Lung (tissue), 12 donors: ENCODE results near the gene ABR. TPM values are rescaled to one million over a fixed set of nuclear protein-coding genes. Genes with fewer than 3 reads are reported as not detected.

Experiments
- ATAC-seq: fragments of 200-7000 bp; cut with Tn5 transposase; one replicate; pipeline ENCODE4 v1.9.1; 2020; ENCODE audit warnings: moderate number of reproducible peaks; ENCODE audit not compliant: insufficient read depth, low FRiP score
- DNase-seq, 3 donors: peaks; one replicate each; pipeline ENCODE4 v3.0.0-alpha.2; 2013 to 2017
- H3K27ac ChIP-seq, 2 donors: one replicate each; pipeline ENCODE4 v1.5.1; 2013; ENCODE audit warnings: mild to moderate bottlenecking in 2 of 2, moderate library complexity in 2 of 2, control low read depth in 1 of 2, inconsistent platforms in 1 of 2, low read depth in 1 of 2, low read length in 1 of 2
- H3K27me3 ChIP-seq, 3 donors: one replicate each; pipeline ENCODE4 v1.5.1; 2013; ENCODE audit warnings: low read length in 2 of 3; ENCODE audit not compliant: control insufficient read depth in 3 of 3, insufficient read depth in 3 of 3
- H3K36me3 ChIP-seq, 4 donors: one replicate each; pipeline ENCODE4 v1.5.1; 2013; ENCODE audit warnings: low read length in 4 of 4, mild to moderate bottlenecking in 1 of 4, moderate library complexity in 1 of 4; ENCODE audit not compliant: control insufficient read depth in 4 of 4, insufficient read depth in 4 of 4
- H3K4me1 ChIP-seq, 5 donors: one replicate each; pipeline ENCODE4 v1.5.1; 2013; ENCODE audit warnings: low read length in 5 of 5, mild to moderate bottlenecking in 2 of 5, moderate library complexity in 1 of 5; ENCODE audit not compliant: control insufficient read depth in 5 of 5, insufficient read depth in 5 of 5
- H3K4me3 ChIP-seq: one replicate; pipeline ENCODE4 v1.5.1; 2013; ENCODE audit warnings: mild to moderate bottlenecking, control low read depth, moderate library complexity
- H3K9ac ChIP-seq, 2 donors: one replicate each; pipeline ENCODE4 v1.5.1; 2013; ENCODE audit warnings: low read length in 2 of 2, control low read depth in 1 of 2; ENCODE audit not compliant: insufficient read depth in 1 of 2
- H3K9me3 ChIP-seq, 4 donors: one replicate each; pipeline ENCODE4 v1.5.1; 2013; ENCODE audit warnings: low read length in 3 of 4, mild to moderate bottlenecking in 1 of 4, moderate library complexity in 1 of 4; ENCODE audit not compliant: control insufficient read depth in 4 of 4, insufficient read depth in 3 of 4
- WGBS, 2 donors: extraction: QIAGEN DNeasy Blood & Tissue Kit; methylation state at CpG; one replicate each; pipeline ENCODE4 v1.1.7; 2013; 5-methylcytosine and 5-hydroxymethylcytosine counted together
- polyA plus RNA-seq, 2 donors: library from polyadenylated mRNA; stranded (reverse); fragments of 200-250 nt; gene quantifications; one replicate each; pipeline ENCODE4 v1.2.1, GENCODE V29; 2013
- total RNA-seq, 2 donors: library from RNA; depleted of rRNA in 1 of 2; stranded (reverse); fragments of >200 nt in 1 of 2; gene quantifications; one replicate each; pipeline ENCODE4 v1.2.1, GENCODE V29; 2014 to 2021
- TF ChIP-seq, protein P1 (sequence below): IDR thresholded peaks from 2 replicates; pipeline ENCODE4 v1.5.1; 2012; ENCODE audit warnings: mild to moderate bottlenecking; ENCODE audit errors: control extremely low read depth, extremely low read depth
- donor health status: control.
- donor health status: control.
- donor health status: Bipolar disorder and iron deficiency.
- donor health status: healthy.
- donor health status: DM: yes; HTN: yes; CAD: no.

ABR gene
- total and polyA plus RNA-seq, 4 donors: 54.8 to 187 (median 70.2) TPM

DNA sequence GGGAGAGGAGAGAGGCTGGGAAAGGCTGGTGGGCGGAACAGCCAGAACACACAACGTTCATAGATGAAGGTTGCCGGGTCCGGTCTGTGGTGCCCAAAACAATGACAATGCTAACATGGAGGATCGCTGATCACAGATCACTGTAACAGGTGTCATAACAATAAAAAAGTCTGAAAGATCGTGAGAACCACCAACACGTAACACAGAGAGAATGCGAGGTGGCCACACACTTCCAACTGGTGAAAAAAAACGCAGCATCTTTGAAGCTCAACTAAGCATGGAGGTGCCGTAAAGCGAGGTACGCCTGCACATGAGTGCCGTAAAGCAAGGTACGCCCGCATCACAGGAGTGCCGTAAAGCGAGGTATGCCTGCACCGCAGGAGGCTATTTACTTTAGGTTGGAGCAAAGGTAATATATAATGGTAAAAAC is 42.3 kb downstream of the ABR start:
- Histone ChIP-seq H3K4me1 (peaks cover 0 to 7% (median 4%) of the 10 kb centered on the region in 5 donors), H3K27me3 (no peaks in the 10 kb centered on the region), H3K27ac (no peak overlapping the region), H3K9me3 (no peaks in the 10 kb centered on the region), H3K9ac (no peak overlapping the region), H3K36me3 (no peaks in the 10 kb centered on the region), H3K4me3 (no peak overlapping the region)
- TF ChIP-seq, protein P1, sequence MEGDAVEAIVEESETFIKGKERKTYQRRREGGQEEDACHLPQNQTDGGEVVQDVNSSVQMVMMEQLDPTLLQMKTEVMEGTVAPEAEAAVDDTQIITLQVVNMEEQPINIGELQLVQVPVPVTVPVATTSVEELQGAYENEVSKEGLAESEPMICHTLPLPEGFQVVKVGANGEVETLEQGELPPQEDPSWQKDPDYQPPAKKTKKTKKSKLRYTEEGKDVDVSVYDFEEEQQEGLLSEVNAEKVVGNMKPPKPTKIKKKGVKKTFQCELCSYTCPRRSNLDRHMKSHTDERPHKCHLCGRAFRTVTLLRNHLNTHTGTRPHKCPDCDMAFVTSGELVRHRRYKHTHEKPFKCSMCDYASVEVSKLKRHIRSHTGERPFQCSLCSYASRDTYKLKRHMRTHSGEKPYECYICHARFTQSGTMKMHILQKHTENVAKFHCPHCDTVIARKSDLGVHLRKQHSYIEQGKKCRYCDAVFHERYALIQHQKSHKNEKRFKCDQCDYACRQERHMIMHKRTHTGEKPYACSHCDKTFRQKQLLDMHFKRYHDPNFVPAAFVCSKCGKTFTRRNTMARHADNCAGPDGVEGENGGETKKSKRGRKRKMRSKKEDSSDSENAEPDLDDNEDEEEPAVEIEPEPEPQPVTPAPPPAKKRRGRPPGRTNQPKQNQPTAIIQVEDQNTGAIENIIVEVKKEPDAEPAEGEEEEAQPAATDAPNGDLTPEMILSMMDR: no peak
- DNase-seq (no peak), ATAC-seq (no peak)
- 87 to 96% methylated on average over 18 of the region's 18 CpGs for WGBS, 2 donors

DNA sequence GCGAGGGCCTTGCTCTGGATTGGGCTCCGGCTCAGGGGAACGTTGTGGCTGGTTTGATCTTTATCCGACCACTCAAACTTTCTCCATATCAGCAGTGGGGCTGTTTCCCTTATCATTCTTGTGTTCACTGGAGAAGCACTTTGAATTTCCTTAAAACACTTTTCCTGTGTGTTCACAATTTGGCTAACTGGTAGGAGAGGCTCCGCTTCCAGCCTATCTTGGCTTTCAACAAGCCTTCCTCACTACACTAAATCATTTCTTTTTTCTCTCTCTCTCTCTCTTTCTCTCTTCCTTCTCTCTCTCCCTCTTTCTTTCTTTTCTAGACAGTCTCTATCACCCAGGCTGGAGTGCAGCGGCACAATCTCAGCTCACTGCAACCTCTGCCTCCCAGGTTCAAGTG is 43.0 kb downstream of the ABR start:
- TF ChIP-seq, protein P1: no peak
- DNase-seq (peak in 1 of 3 donors; percentile 36), ATAC-seq (no peak)
- Histone ChIP-seq H3K4me1 (peaks cover 0 to 7% (median 4%) of the 10 kb centered on the region in 5 donors), H3K27me3 (no peaks in the 10 kb centered on the region), H3K9me3 (no peaks in the 10 kb centered on the region), H3K36me3 (no peaks in the 10 kb centered on the region), H3K9ac (no peak overlapping the region), H3K4me3 (no peak overlapping the region), H3K27ac (no peak overlapping the region)
- WGBS, 2 donors: 81 to 91% methylated on average over 6 of the region's 6 CpGs

DNA sequence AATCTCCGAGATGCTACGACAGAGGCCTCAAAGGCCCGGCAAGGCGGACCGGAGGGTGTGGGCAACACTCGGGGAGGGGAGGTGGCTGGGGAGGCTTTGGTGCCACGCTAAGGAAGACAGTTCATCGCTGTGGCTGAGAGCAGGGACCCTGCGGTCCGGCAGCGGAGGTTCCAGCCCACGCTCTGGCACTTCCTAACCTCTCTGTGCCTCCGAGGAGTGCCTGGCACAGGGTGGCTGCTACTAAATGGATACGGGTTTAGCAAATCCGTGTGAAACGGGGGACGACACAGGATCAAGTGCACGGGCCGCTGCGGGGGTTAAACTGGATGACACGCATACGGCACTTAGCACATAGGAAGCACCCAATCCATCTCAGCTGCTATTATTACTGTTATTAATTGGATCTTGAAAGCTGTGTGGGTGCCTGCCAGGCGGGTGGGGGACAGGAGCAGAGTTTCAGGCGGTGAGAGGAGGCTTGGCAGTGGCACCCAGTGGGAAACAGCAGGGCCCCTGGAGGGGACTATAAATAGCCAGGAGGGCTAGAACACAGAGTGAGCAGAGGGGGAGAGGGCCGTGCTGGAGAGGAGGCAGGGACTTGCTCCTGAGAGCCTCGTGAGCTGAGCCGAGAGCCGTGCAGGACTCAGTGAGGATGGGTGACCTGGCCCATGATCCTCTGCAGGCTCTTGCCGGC is 45.0 kb downstream of the ABR start:
- Histone ChIP-seq H3K9ac (no peak overlapping the region), H3K4me1 (peaks cover 0 to 7% (median 4%) of the 10 kb centered on the region in 5 donors), H3K9me3 (no peaks in the 10 kb centered on the region), H3K4me3 (no peak overlapping the region), H3K27ac (peak overlapping the region; percentile 34 to 63), H3K36me3 (no peaks in the 10 kb centered on the region), H3K27me3 (no peaks in the 10 kb centered on the region)
- ATAC-seq (no peak), DNase-seq (peak in 1 of 3 donors; percentile 29)
- 55 to 71% methylated on average over 29 of the region's 29 CpGs for WGBS, 2 donors
- TF ChIP-seq, protein P1: no peak
